Stimulated activated CD4-positive, alpha-beta T cell treated with anti-CD3 and anti-CD28 coated beads, TNF-alpha, amount 100 ng/mL, for 4 hours (primary cell): ENCODE data around the gene GATA2.

Source experiments
- DNase-seq, 3 experiments: peaks; one replicate each; pipeline ENCODE4 v3.0.0-alpha.2; 2020; ENCODE audit warnings: low read depth in 3 of 3

The GATA2 gene

GRCh38 chr3:128502712-128503111 lies 9.7 kb upstream of the GATA2 start:
- DNase-seq = no peak

- DNase-seq = no peak
Observed at GRCh38 chr3:128501431-128501830, 8.4 kb upstream of the GATA2 start.

GRCh38 chr3:128500556-128500955 lies 7.6 kb upstream of the GATA2 start:
- DNase-seq = no peak

GRCh38 chr3:128499724-128500275 lies 6.8 kb upstream of the GATA2 start:
- no peak for DNase-seq

- no peak for DNase-seq
Observed at GRCh38 chr3:128498901-128499530, 6.0 kb upstream of the GATA2 start.

- DNase-seq = no peak
Observed at GRCh38 chr3:128498127-128498626, 5.2 kb upstream of the GATA2 start.

- DNase-seq = peak in 2 of 3 experiments; percentile 49 to 55
Observed at GRCh38 chr3:128497305-128498126, 4.5 kb upstream of the GATA2 start.

GRCh38 chr3:128496602-128497304 lies 3.8 kb upstream of the GATA2 start:
- DNase-seq = no peak

GRCh38 chr3:128496019-128496601 lies 3.1 kb upstream of the GATA2 start:
- no peak for DNase-seq

GRCh38 chr3:128495435-128495970 lies 2.5 kb upstream of the GATA2 start:
- no peak for DNase-seq

GRCh38 chr3:128494367-128494650 lies 1.3 kb upstream of the GATA2 start:
- DNase-seq = no peak

GRCh38 chr3:128493570-128494366 lies 767 bp upstream of the GATA2 start:
- no peak for DNase-seq

- DNase-seq = no peak
Observed at GRCh38 chr3:128491941-128492670, 895 bp downstream of the GATA2 start.

- no peak for DNase-seq
Observed at GRCh38 chr3:128491691-128491940, 1.4 kb downstream of the GATA2 start.

GRCh38 chr3:128490915-128491690 lies 1.9 kb downstream of the GATA2 start:
- no peak for DNase-seq

- no peak for DNase-seq
Observed at GRCh38 chr3:128490650-128490914, 2.4 kb downstream of the GATA2 start.

- no peak for DNase-seq
Observed at GRCh38 chr3:128489927-128490649, 2.9 kb downstream of the GATA2 start.

- no peak for DNase-seq
Observed at GRCh38 chr3:128489674-128489926, 3.4 kb downstream of the GATA2 start.

GRCh38 chr3:128488991-128489673 lies 3.9 kb downstream of the GATA2 start:
- DNase-seq = no peak
